Thyroid gland (tissue), 4 donors: ENCODE results near the gene SNX22.

Experiments used
- CTCF ChIP-seq, 6 experiments: fragments of 200-600 bp in 3 of 6; fragments of 450-650 bp in 3 of 6; sonication (generic) in 3 of 6; IDR thresholded peaks; one replicate each; pipeline ENCODE4 v1.5.1; 2016 to 2019; ENCODE audit warnings: antibody characterized with exemption in 6 of 6, mild to moderate bottlenecking in 2 of 6, inconsistent platforms in 1 of 6, moderate library complexity in 1 of 6
- POLR2A ChIP-seq, 2 donors: fragments of 450-650 bp; IDR thresholded peaks; one replicate each; pipeline ENCODE4 v1.6.1; 2017; ENCODE audit warnings: antibody characterized with exemption in 2 of 2, mild to moderate bottlenecking in 2 of 2, moderate library complexity in 1 of 2

GRCh38 chr15:64105113-64105704 is 46.3 kb upstream of the SNX22 start:
- peak in 1 of 2 donors; percentile 43 for TF ChIP-seq POLR2A (IDR thresholded peaks at IDR 0.05)
- TF ChIP-seq CTCF (IDR thresholded peaks at IDR 0.05), result peak in 1 of 6 experiments; percentile 4
